Spleen (tissue), 11 donors: ENCODE data around the gene CBLC. TPM values are rescaled to one million over a fixed set of nuclear protein-coding genes. Genes with fewer than 3 reads are reported as not detected.

Experiments
- DNase-seq: peaks from one replicate; pipeline ENCODE4 v3.0.0-alpha.2; 2020
- H3K27ac ChIP-seq, 8 donors: fragments of 200-600 bp; sonication (generic) in 7 of 8; 1 replicate in 4 of 8; 2 replicates in 4 of 8; pipeline versions ENCODE4 v1.5.0 to v1.8.0; 2016 to 2021; ENCODE audit warnings: inconsistent platforms in 4 of 8, mild to moderate bottlenecking in 4 of 8, moderate library complexity in 1 of 8
- H3K27me3 ChIP-seq, 7 donors: fragments of 200-600 bp; sonication (generic) in 6 of 7; replicated peaks in 1 of 7; 1 replicate in 4 of 7; 2 replicates in 3 of 7; pipeline versions ENCODE4 v1.5.0 to v1.8.0; 2016 to 2021; ENCODE audit warnings: inconsistent platforms in 3 of 7, mild to moderate bottlenecking in 1 of 7
- H3K36me3 ChIP-seq, 6 donors: fragments of 200-600 bp; sonication (generic) in 5 of 6; 1 replicate in 4 of 6; 2 replicates in 2 of 6; pipeline versions ENCODE4 v1.5.0 to v1.8.0; 2016 to 2021; ENCODE audit warnings: inconsistent platforms in 2 of 6
- H3K4me1 ChIP-seq, 6 donors: fragments of 200-600 bp; sonication (generic) in 5 of 6; 1 replicate in 3 of 6; 2 replicates in 3 of 6; pipeline versions ENCODE4 v1.5.0 to v1.8.0; 2016 to 2021; ENCODE audit warnings: inconsistent platforms in 3 of 6
- H3K4me3 ChIP-seq, 8 donors: fragments of 200-600 bp; sonication (generic) in 7 of 8; 1 replicate in 4 of 8; 2 replicates in 4 of 8; pipeline versions ENCODE4 v1.5.0 to v1.8.0; 2016 to 2021; ENCODE audit warnings: inconsistent platforms in 4 of 8, mild to moderate bottlenecking in 4 of 8, moderate library complexity in 2 of 8
- H3K9me3 ChIP-seq, 8 donors: fragments of 200-600 bp; sonication (generic) in 7 of 8; 1 replicate in 4 of 8; 2 replicates in 4 of 8; pipeline versions ENCODE4 v1.5.0 to v1.8.0; 2016 to 2021; ENCODE audit warnings: inconsistent platforms in 4 of 8
- CTCF ChIP-seq, 11 experiments: fragments of 200-600 bp in 7 of 11; fragments of 450-650 bp in 4 of 11; sonication (generic) in 4 of 11; IDR thresholded peaks in 8 of 11; conservative IDR thresholded peaks in 3 of 11; 1 replicate in 7 of 11; 2 replicates in 4 of 11; pipeline versions ENCODE4 v1.4.0 to v1.8.0; 2016 to 2021; ENCODE audit warnings: antibody characterized with exemption in 11 of 11, inconsistent platforms in 4 of 11, mild to moderate bottlenecking in 1 of 11
- POLR2A ChIP-seq, 3 donors: fragments of 450-650 bp; IDR thresholded peaks; one replicate each; pipeline ENCODE4 v1.5.1; 2017; ENCODE audit warnings: antibody characterized with exemption in 3 of 3, mild to moderate bottlenecking in 1 of 3
- POLR2AphosphoS5 ChIP-seq, 3 donors: sonication (generic); formaldehyde crosslinking; IDR thresholded peaks; one replicate each; pipeline ENCODE4 v1.5.1; 2017; ENCODE audit warnings: antibody characterized with exemption in 3 of 3
- WGBS, 5 donors: extraction: QIAGEN DNeasy Blood & Tissue Kit in 3 of 5; methylation state at CpG; one replicate each; pipeline versions ENCODE4 v1.1.5 to v1.1.7; 2013 to 2018; 5-methylcytosine and 5-hydroxymethylcytosine counted together
- intact Hi-C: fragments of 100-400 bp; cut with DNase I; formaldehyde crosslinking; loops from one replicate; pipeline ENCODE4 v1.15.0; 2023; ENCODE audit warnings: low total_unique reads
- polyA plus RNA-seq, 3 donors: library from polyadenylated mRNA; stranded (reverse); fragments of 200-250 nt; gene quantifications; one replicate each; pipeline ENCODE4 v1.2.1, GENCODE V29; 2013
- total RNA-seq, 7 donors: library from RNA; depleted of rRNA in 3 of 7; stranded (reverse); fragments of >200 nt in 3 of 7; fragmentation: NEBNext Ultra II Directional in 4 of 7; extraction: Animal tissue kit (Norgen Biotek cat#: 25700) in 4 of 7; gene quantifications; one replicate each; pipeline versions ENCODE4 v1.1.0 to v1.2.1, GENCODE V29; 2016 to 2021
- donor health status: healthy with polysubstance abuse.
- donor health status: DM: no; HTN: no; CAD: no; lungs with moderate emphysema.
- donor health status: DM: no; HTN: no; CAD: no.
- donor health status: Bipolar disorder and iron deficiency.
- donor health status: healthy.
- donor health status: DM: no; HTN: no; CAD: no.
- donor health status: DM: yes; HTN: yes; CAD: no.

Gene CBLC
- total and polyA plus RNA-seq, 10 donors: not detected

GRCh38 chr19:44813841-44814470 lies 36.3 kb downstream of the CBLC start:
- WGBS, 5 donors: 84 to 90% (median 89%) methylated on average over 16 of the region's 16 CpGs
- intact Hi-C loops: no loop called here
- no peak overlapping the region for H3K4me3 ChIP-seq
- peaks cover 0 to 18% (median 0%) of the 10 kb centered on the region in 7 donors for H3K27me3 ChIP-seq
- H3K9me3 ChIP-seq: no peaks in the 10 kb centered on the region
- no peak for TF ChIP-seq POLR2A (IDR thresholded peaks at IDR 0.05)
- no peak for TF ChIP-seq POLR2AphosphoS5 (IDR thresholded peaks at IDR 0.05)
- no peak for TF ChIP-seq CTCF (IDR thresholded peaks at IDR 0.05 in 8 of 11, conservative IDR thresholded peaks at IDR 0.05 in 3 of 11)
- H3K36me3 ChIP-seq: peaks cover 0 to 36% (median 3%) of the 10 kb centered on the region in 6 donors
- peak overlapping the region in 1 of 8 donors; percentile 26 for H3K27ac ChIP-seq
- peaks cover 0 to 20% (median 14%) of the 10 kb centered on the region in 6 donors for H3K4me1 ChIP-seq
- no peak for DNase-seq

GRCh38 chr19:44814517-44814916 lies 36.8 kb downstream of the CBLC start:
- Histone ChIP-seq H3K4me1 (peaks cover 0 to 15% (median 9%) of the 10 kb centered on the region in 6 donors), H3K27me3 (peaks cover 0 to 12% (median 0%) of the 10 kb centered on the region in 7 donors), H3K27ac (no peak overlapping the region), H3K4me3 (no peak overlapping the region), H3K36me3 (peaks cover 0 to 41% (median 3%) of the 10 kb centered on the region in 6 donors), H3K9me3 (no peaks in the 10 kb centered on the region)
- peak in 2 of 3 donors; percentile 26 to 39 for TF ChIP-seq POLR2AphosphoS5 (IDR thresholded peaks at IDR 0.05)
- no peak for TF ChIP-seq CTCF (IDR thresholded peaks at IDR 0.05 in 8 of 11, conservative IDR thresholded peaks at IDR 0.05 in 3 of 11)
- DNase-seq: no peak
- WGBS, 5 donors: 80 to 87% (median 85%) methylated on average over 12 to 17 of the region's 17 CpGs
- intact Hi-C loops: no loop called here

GRCh38 chr19:44816301-44816700 lies 38.6 kb downstream of the CBLC start:
- 69 to 90% (median 80%) methylated on average over 2 of the region's 2 CpGs for WGBS, 5 donors

More at GRCh38 chr19:44816301-44816700, 38.6 kb downstream of the CBLC start:
- H3K9me3 ChIP-seq: no peaks in the 10 kb centered on the region
- intact Hi-C loops: no loop called here
- H3K4me1 ChIP-seq: peaks cover 0 to 13% (median 4%) of the 10 kb centered on the region in 6 donors
- H3K36me3 ChIP-seq: peaks cover 0 to 41% (median 3%) of the 10 kb centered on the region in 6 donors
- no peak overlapping the region for H3K27ac ChIP-seq
- DNase-seq: no peak
- no peak overlapping the region for H3K4me3 ChIP-seq
- H3K27me3 ChIP-seq: peaks cover 0 to 7% (median 0%) of the 10 kb centered on the region in 7 donors
- TF ChIP-seq CTCF (IDR thresholded peaks at IDR 0.05 in 8 of 11, conservative IDR thresholded peaks at IDR 0.05 in 3 of 11): no peak
- TF ChIP-seq POLR2A (IDR thresholded peaks at IDR 0.05): no peak
- TF ChIP-seq POLR2AphosphoS5 (IDR thresholded peaks at IDR 0.05): no peak
